ENCODE results near the gene SLC35E2B.

DNA sequence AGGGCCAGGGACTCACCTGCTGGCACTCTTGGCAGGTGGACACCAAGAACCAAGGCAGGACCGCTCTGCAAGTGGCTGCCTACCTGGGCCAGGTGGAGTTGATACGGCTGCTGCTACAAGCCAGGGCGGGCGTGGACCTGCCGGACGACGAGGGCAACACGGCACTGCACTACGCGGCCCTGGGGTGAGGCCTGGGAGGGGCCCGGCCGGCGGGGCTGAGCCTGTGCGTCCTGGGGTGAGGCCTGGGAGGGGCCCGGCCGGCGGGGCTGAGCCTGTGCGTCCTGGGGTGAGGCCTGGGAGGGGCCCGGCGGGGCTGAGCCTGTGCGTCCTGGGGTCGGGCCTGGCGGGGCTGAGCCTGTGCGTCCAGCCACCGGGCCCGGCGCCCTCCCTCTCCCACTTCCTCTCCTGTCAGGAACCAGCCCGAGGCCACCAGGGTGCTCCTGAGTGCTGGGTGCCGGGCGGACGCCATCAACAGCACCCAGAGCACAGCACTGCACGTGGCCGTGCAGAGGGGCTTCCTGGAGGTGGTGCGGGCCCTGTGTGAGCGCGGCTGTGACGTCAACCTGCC lies 65.2 kb downstream of the SLC35E2B start:
- TF ChIP-seq, protein P1, sequence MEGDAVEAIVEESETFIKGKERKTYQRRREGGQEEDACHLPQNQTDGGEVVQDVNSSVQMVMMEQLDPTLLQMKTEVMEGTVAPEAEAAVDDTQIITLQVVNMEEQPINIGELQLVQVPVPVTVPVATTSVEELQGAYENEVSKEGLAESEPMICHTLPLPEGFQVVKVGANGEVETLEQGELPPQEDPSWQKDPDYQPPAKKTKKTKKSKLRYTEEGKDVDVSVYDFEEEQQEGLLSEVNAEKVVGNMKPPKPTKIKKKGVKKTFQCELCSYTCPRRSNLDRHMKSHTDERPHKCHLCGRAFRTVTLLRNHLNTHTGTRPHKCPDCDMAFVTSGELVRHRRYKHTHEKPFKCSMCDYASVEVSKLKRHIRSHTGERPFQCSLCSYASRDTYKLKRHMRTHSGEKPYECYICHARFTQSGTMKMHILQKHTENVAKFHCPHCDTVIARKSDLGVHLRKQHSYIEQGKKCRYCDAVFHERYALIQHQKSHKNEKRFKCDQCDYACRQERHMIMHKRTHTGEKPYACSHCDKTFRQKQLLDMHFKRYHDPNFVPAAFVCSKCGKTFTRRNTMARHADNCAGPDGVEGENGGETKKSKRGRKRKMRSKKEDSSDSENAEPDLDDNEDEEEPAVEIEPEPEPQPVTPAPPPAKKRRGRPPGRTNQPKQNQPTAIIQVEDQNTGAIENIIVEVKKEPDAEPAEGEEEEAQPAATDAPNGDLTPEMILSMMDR (conservative IDR thresholded peaks at IDR 0.05 in 1 of 2, IDR thresholded peaks at IDR 0.05 in 1 of 2; ENCODE audit: low read depth in 1 of 2, low read length in 2 of 2), result no peak
- TF ChIP-seq EZH2 (IDR thresholded peaks at IDR 0.05; ENCODE audit: low read length, missing control alignments), result no peak
